Neural progenitor cell (in vitro differentiated cells): ENCODE data around the gene LMBRD1. TPM values are rescaled to one million over a fixed set of nuclear protein-coding genes. Genes with fewer than 3 reads are reported as not detected.
"Not testable (repeated sequence)": the region's sequence is repeated elsewhere in the genome, so short reads cannot be mapped to it uniquely, and the experiment has no call there.

Experiments used
- DNase-seq: peaks from one replicate; pipeline ENCODE4 v3.0.0-alpha.2; 2016; ENCODE audit warnings: low spot score
- H2AFZ ChIP-seq: fragments of 200-600 bp; sonication (generic); replicated peaks from 2 replicates; pipeline ENCODE4 v1.6.1; 2016; ENCODE audit warnings: antibody characterized with exemption
- H3F3A ChIP-seq: fragments of 200-600 bp; sonication (generic); 2 replicates; pipeline ENCODE4 v1.6.1; 2016; ENCODE audit warnings: antibody characterized with exemption, low read depth
- H3K27ac ChIP-seq: fragments of 200-600 bp; sonication (generic); 2 replicates; pipeline ENCODE4 v1.5.1; 2016; ENCODE audit warnings: mild to moderate bottlenecking
- H3K27me3 ChIP-seq: fragments of 200-600 bp; sonication (generic); 2 replicates; pipeline ENCODE4 v1.6.1; 2016; ENCODE audit warnings: mild to moderate bottlenecking, moderate library complexity
- H3K36me3 ChIP-seq: fragments of 200-600 bp; sonication (generic); 2 replicates; pipeline ENCODE4 v1.5.1; 2016
- H3K4me1 ChIP-seq: fragments of 200-600 bp; sonication (generic); 2 replicates; pipeline ENCODE4 v1.6.1; 2016; ENCODE audit warnings: mixed run types
- H3K4me2 ChIP-seq: fragments of 200-600 bp; sonication (generic); 2 replicates; pipeline ENCODE4 v1.6.1; 2016
- H3K4me3 ChIP-seq: fragments of 200-600 bp; sonication (generic); 2 replicates; pipeline ENCODE4 v1.5.1; 2016
- H3K79me2 ChIP-seq: fragments of 200-600 bp; sonication (generic); 2 replicates; pipeline ENCODE4 v1.6.1; 2016; ENCODE audit warnings: low read depth
- H3K9ac ChIP-seq: fragments of 200-600 bp; sonication (generic); 2 replicates; pipeline ENCODE4 v1.6.1; 2016
- H3K9me3 ChIP-seq: fragments of 200-600 bp; sonication (generic); 2 replicates; pipeline ENCODE4 v1.5.1; 2016; ENCODE audit warnings: low read depth
- H4K20me1 ChIP-seq: fragments of 200-600 bp; sonication (generic); 2 replicates; pipeline ENCODE4 v1.6.1; 2016; ENCODE audit warnings: low read depth
- H3K27ac Mint-ChIP-seq: 3 replicates; pipeline ENCODE4 v1.8.0; 2021; ENCODE audit warnings: mixed read lengths
- H3K27me3 Mint-ChIP-seq: 2 replicates; pipeline ENCODE4 v1.8.0; 2022; ENCODE audit warnings: low read depth, mild to moderate bottlenecking, inconsistent platforms, moderate library complexity, mixed read lengths; ENCODE audit not compliant: insufficient read depth
- H3K36me3 Mint-ChIP-seq: 3 replicates; pipeline ENCODE4 v1.8.0; 2021; ENCODE audit warnings: mixed read lengths
- H3K4me1 Mint-ChIP-seq: 3 replicates; pipeline ENCODE4 v1.8.0; 2021; ENCODE audit warnings: mixed read lengths
- H3K4me3 Mint-ChIP-seq: 3 replicates; pipeline ENCODE4 v1.8.0; 2021; ENCODE audit warnings: mild to moderate bottlenecking, moderate library complexity, mixed read lengths
- H3K9me3 Mint-ChIP-seq: 3 replicates; pipeline ENCODE4 v1.8.0; 2020; ENCODE audit warnings: mixed read lengths
- CTCF ChIP-seq: fragments of 200-600 bp; sonication (generic); IDR thresholded peaks from 2 replicates; pipeline ENCODE4 v1.5.1; 2017; ENCODE audit warnings: antibody characterized with exemption, mild to moderate bottlenecking
- EZH2 ChIP-seq: fragments of 200-600 bp; sonication (generic); IDR thresholded peaks from 2 replicates; pipeline ENCODE4 v1.6.1; 2017; ENCODE audit warnings: antibody characterized with exemption, mild to moderate bottlenecking, moderate library complexity
- EZH2phosphoT487 ChIP-seq: fragments of 200-600 bp; sonication (generic); IDR thresholded peaks from 2 replicates; pipeline ENCODE4 v1.6.1; 2017; ENCODE audit warnings: antibody characterized with exemption
- total RNA-seq: library from RNA; depleted of rRNA; stranded (reverse); fragments of >200 nt; gene quantifications from 2 replicates; pipeline ENCODE4 v1.2.3, GENCODE V29; 2015; ENCODE audit warnings: low replicate concordance

LMBRD1 gene
- total RNA-seq, 1 donor from 2014 or later, result 41.1 TPM

GRCh38 chr6:69673298-69673697 lies 123.5 kb downstream of the LMBRD1 start:
- Mint-ChIP-seq H3K27me3 (peaks cover 3% of the 10 kb centered on the region), H3K27ac (no peak overlapping the region), H3K36me3 (peaks cover 7% of the 10 kb centered on the region), H3K4me1 (no peaks in the 10 kb centered on the region), H3K9me3 (no peaks in the 10 kb centered on the region), H3K4me3 (no peak overlapping the region)
- DNase-seq, result no peak
- no peaks in the 10 kb centered on the region for H4K20me1 ChIP-seq
- H3K4me1 ChIP-seq, result no peaks in the 10 kb centered on the region
- H3K27me3 ChIP-seq, result no peaks in the 10 kb centered on the region
- H3K4me2 ChIP-seq, result no peak overlapping the region
- H2AFZ ChIP-seq, result no peak overlapping the region
- H3K4me3 ChIP-seq, result no peak overlapping the region
- no peak overlapping the region for H3K27ac ChIP-seq
- H3F3A ChIP-seq, result no peaks in the 10 kb centered on the region
- H3K9me3 ChIP-seq, result no peaks in the 10 kb centered on the region
- H3K36me3 ChIP-seq, result peaks cover 7% of the 10 kb centered on the region
- H3K79me2 ChIP-seq, result no peaks in the 10 kb centered on the region
- no peak for TF ChIP-seq EZH2phosphoT487
- TF ChIP-seq EZH2, result no peak
- TF ChIP-seq CTCF, result no peak
- no peak overlapping the region for H3K9ac ChIP-seq

- H3K79me2 ChIP-seq, result no peaks in the 10 kb centered on the region
- no peak overlapping the region for H3K4me2 ChIP-seq
- no peak overlapping the region for H3K27ac Mint-ChIP-seq
- no peak overlapping the region for H3K4me3 ChIP-seq
- H2AFZ ChIP-seq, result no peak overlapping the region
- H3K9me3 ChIP-seq, result no peaks in the 10 kb centered on the region
- H3F3A ChIP-seq, result no peaks in the 10 kb centered on the region
- H3K4me3 Mint-ChIP-seq, result no peak overlapping the region
- peaks cover 3% of the 10 kb centered on the region for H3K36me3 Mint-ChIP-seq
- no peaks in the 10 kb centered on the region for H3K36me3 ChIP-seq
- no peaks in the 10 kb centered on the region for H3K4me1 Mint-ChIP-seq
- no peak for TF ChIP-seq EZH2
- TF ChIP-seq CTCF, result no peak
- no peak for TF ChIP-seq EZH2phosphoT487
- H3K27me3 Mint-ChIP-seq, result peaks cover 3% of the 10 kb centered on the region
- H4K20me1 ChIP-seq, result no peaks in the 10 kb centered on the region
- no peaks in the 10 kb centered on the region for H3K4me1 ChIP-seq
- no peaks in the 10 kb centered on the region for H3K27me3 ChIP-seq
- DNase-seq, result no peak
- no peak overlapping the region for H3K27ac ChIP-seq
- H3K9me3 Mint-ChIP-seq, result no peaks in the 10 kb centered on the region
- no peak overlapping the region for H3K9ac ChIP-seq
Observed at GRCh38 chr6:69668916-69669315, 127.9 kb downstream of the LMBRD1 start.

- H3K9ac ChIP-seq, H3K79me2 ChIP-seq, H3K36me3 Mint-ChIP-seq, H2AFZ ChIP-seq, H3K27ac Mint-ChIP-seq, H3K4me3 Mint-ChIP-seq, H4K20me1 ChIP-seq, H3K36me3 ChIP-seq, H3K4me3 ChIP-seq, H3K27ac ChIP-seq, H3K9me3 ChIP-seq, H3K4me2 ChIP-seq, DNase-seq, H3K27me3 Mint-ChIP-seq, H3K9me3 Mint-ChIP-seq, H3K4me1 Mint-ChIP-seq, H3K27me3 ChIP-seq, H3F3A ChIP-seq, H3K4me1 ChIP-seq: not testable (repeated sequence)
Observed at GRCh38 chr6:69666779-69667178, 130.0 kb downstream of the LMBRD1 start.

- no peaks in the 10 kb centered on the region for H3F3A ChIP-seq
- no peaks in the 10 kb centered on the region for H3K9me3 ChIP-seq
- no peaks in the 10 kb centered on the region for H3K4me1 Mint-ChIP-seq
- no peak overlapping the region for H2AFZ ChIP-seq
- H3K9me3 Mint-ChIP-seq, result no peaks in the 10 kb centered on the region
- H4K20me1 ChIP-seq, result no peaks in the 10 kb centered on the region
- no peak overlapping the region for H3K27ac ChIP-seq
- no peaks in the 10 kb centered on the region for H3K4me1 ChIP-seq
- no peak overlapping the region for H3K4me3 Mint-ChIP-seq
- H3K27me3 ChIP-seq, result no peaks in the 10 kb centered on the region
- H3K4me2 ChIP-seq, result no peak overlapping the region
- peaks cover 3% of the 10 kb centered on the region for H3K27me3 Mint-ChIP-seq
- H3K27ac Mint-ChIP-seq, result no peak overlapping the region
- H3K4me3 ChIP-seq, result no peak overlapping the region
- H3K9ac ChIP-seq, result no peak overlapping the region
- no peaks in the 10 kb centered on the region for H3K36me3 Mint-ChIP-seq
- H3K79me2 ChIP-seq, result no peaks in the 10 kb centered on the region
- TF ChIP-seq EZH2, result no peak
- no peak for TF ChIP-seq CTCF
- no peak for TF ChIP-seq EZH2phosphoT487
- no peak for DNase-seq
- H3K36me3 ChIP-seq, result no peaks in the 10 kb centered on the region
Observed at GRCh38 chr6:69665437-69665836, 131.4 kb downstream of the LMBRD1 start.
